Body of pancreas (tissue), 4 donors: ENCODE measurements around the gene ALDH3A1. TPM values are rescaled to one million over a fixed set of nuclear protein-coding genes. Genes with fewer than 3 reads are reported as not detected.

Experiments
- ATAC-seq: fragments of 150-250 bp; one replicate; pipeline ENCODE4 v1.9.1; 2016
- DNase-seq, 4 donors: peaks; one replicate each; pipeline ENCODE4 v3.0.0-alpha.2; 2019
- H3K27ac ChIP-seq, 4 donors: fragments of 200-600 bp; sonication (generic); 1 replicate in 3 of 4; 2 replicates in 1 of 4; pipeline versions ENCODE4 v1.5.1 to v1.6.1; 2016 to 2019; ENCODE audit warnings: mild to moderate bottlenecking in 1 of 4, mixed read lengths in 1 of 4, moderate library complexity in 1 of 4
- H3K27me3 ChIP-seq, 2 donors: fragments of 200-600 bp; sonication (generic); one replicate each; pipeline ENCODE4 v1.6.0; 2016; ENCODE audit warnings: mild to moderate bottlenecking in 1 of 2
- H3K36me3 ChIP-seq, 2 donors: fragments of 200-600 bp; sonication (generic); replicated peaks in 1 of 2; 2 replicates each; pipeline ENCODE4 v1.5.1; 2016; ENCODE audit warnings: low read depth in 2 of 2; ENCODE audit not compliant: insufficient read depth in 1 of 2
- H3K4me1 ChIP-seq: fragments of 200-600 bp; sonication (generic); one replicate; pipeline ENCODE4 v1.6.0; 2016
- H3K4me3 ChIP-seq, 2 donors: fragments of 200-600 bp; sonication (generic); 1 replicate in 1 of 2; 2 replicates in 1 of 2; pipeline ENCODE4 v1.5.1; 2016 to 2019
- H3K9me3 ChIP-seq, 3 donors: fragments of 200-600 bp; sonication (generic); 1 replicate in 2 of 3; 2 replicates in 1 of 3; pipeline ENCODE4 v1.5.1; 2016
- POLR2A ChIP-seq, 3 donors: fragments of 450-650 bp; IDR thresholded peaks; one replicate each; pipeline ENCODE4 v1.6.1; 2016; ENCODE audit warnings: antibody characterized with exemption in 3 of 3, mild to moderate bottlenecking in 2 of 3
- WGBS, 2 donors: methylation state at CpG; one replicate each; pipeline ENCODE4 v1.1.5; 2017; 5-methylcytosine and 5-hydroxymethylcytosine counted together
- intact Hi-C: fragments of 100-400 bp; cut with DNase I; formaldehyde crosslinking; loops from one replicate; pipeline ENCODE4 v1.15.1; 2023
- total RNA-seq, 2 donors: library from RNA; depleted of rRNA; stranded (reverse); fragments of >200 nt; gene quantifications; one replicate each; pipeline ENCODE4 v1.1.0, GENCODE V29; 2016
- TF ChIP-seq, protein P1 (sequence below), 7 experiments: fragments of 450-650 bp in 4 of 7; fragments of 200-600 bp in 3 of 7; sonication (generic) in 3 of 7; IDR thresholded peaks; one replicate each; pipeline ENCODE4 v1.5.1; 2016 to 2019; ENCODE audit warnings: antibody characterized with exemption in 7 of 7

The ALDH3A1 gene
- total RNA-seq, 2 donors from 2014 or later: 0.33 to 1.8 TPM

GRCh38 chr17:19752216-19753050 is 4.3 kb upstream of the ALDH3A1 start:
- intact Hi-C loops: no loop called here
- ATAC-seq: no peak
- Histone ChIP-seq H3K27me3 (no peaks in the 10 kb centered on the region), H3K27ac (no peak overlapping the region), H3K9me3 (no peaks in the 10 kb centered on the region), H3K4me3 (no peak overlapping the region), H3K36me3 (no peaks in the 10 kb centered on the region), H3K4me1 (peaks cover 10% of the 10 kb centered on the region)
- TF ChIP-seq POLR2A (IDR thresholded peaks at IDR 0.05): no peak
- TF ChIP-seq, protein P1, sequence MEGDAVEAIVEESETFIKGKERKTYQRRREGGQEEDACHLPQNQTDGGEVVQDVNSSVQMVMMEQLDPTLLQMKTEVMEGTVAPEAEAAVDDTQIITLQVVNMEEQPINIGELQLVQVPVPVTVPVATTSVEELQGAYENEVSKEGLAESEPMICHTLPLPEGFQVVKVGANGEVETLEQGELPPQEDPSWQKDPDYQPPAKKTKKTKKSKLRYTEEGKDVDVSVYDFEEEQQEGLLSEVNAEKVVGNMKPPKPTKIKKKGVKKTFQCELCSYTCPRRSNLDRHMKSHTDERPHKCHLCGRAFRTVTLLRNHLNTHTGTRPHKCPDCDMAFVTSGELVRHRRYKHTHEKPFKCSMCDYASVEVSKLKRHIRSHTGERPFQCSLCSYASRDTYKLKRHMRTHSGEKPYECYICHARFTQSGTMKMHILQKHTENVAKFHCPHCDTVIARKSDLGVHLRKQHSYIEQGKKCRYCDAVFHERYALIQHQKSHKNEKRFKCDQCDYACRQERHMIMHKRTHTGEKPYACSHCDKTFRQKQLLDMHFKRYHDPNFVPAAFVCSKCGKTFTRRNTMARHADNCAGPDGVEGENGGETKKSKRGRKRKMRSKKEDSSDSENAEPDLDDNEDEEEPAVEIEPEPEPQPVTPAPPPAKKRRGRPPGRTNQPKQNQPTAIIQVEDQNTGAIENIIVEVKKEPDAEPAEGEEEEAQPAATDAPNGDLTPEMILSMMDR (IDR thresholded peaks at IDR 0.05): no peak
- DNase-seq: no peak
- WGBS, 2 donors: 82 to 87% methylated on average over 8 to 15 of the region's 15 CpGs

DNA sequence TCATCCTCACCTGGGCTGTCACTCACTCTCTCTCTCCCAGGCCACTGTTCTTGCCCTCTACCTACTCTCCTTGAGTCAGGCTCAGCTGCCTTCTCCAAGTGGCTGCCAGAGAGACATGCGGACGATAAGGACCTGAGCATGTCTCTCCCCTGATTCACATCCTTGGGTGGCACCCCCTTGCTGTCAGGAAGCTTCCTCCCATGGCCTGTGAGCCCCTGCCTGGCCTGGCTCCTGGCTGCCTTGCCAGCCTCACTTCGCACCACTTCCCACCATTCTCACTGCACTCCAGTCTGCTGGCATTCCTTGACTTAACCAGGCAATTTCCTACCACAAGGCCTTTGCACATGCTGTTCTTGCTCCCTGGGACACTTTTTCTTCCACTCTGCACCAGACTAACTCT is 2.7 kb upstream of the ALDH3A1 start:
- Histone ChIP-seq H3K36me3 (no peaks in the 10 kb centered on the region), H3K9me3 (no peaks in the 10 kb centered on the region), H3K4me1 (peaks cover 10% of the 10 kb centered on the region), H3K27me3 (no peaks in the 10 kb centered on the region), H3K27ac (no peak overlapping the region), H3K4me3 (no peak overlapping the region)
- ATAC-seq (no peak), DNase-seq (no peak)
- intact Hi-C loops: no loop called here
- WGBS, 2 donors: 90 to 95% methylated on average over 3 of the region's 3 CpGs
- TF ChIP-seq POLR2A (IDR thresholded peaks at IDR 0.05): no peak
- TF ChIP-seq, protein P1 (IDR thresholded peaks at IDR 0.05): no peak

DNA sequence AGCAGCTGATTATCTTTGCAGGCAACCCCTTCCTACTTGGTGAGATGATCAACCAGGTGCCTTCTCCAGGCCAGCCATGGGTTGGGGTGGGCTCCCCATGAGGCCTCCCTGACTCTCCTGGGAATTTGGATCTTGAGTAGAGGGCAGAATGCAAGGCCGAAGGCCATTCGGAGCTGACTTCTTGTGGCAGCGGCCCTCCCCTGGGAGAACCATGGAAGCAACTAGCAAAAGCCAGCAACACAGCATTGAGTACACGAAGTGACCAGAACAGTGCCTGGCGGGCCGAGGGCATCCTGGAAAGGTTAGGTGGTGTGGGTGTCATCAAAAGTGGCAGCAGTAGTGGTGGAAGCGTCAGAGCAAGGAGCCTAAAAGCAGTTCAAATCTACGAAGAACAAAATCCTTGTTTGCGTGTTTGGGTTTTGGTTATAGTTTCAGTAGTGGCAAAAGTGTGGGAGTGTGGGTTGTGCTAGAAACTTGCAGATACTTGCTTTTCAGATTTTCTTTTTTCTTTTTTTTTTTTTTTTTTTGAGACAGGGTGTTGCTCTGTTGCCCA is 2.0 kb upstream of the ALDH3A1 start:
- ATAC-seq: no peak
- TF ChIP-seq, protein P1 (IDR thresholded peaks at IDR 0.05): no peak
- no peak for TF ChIP-seq POLR2A (IDR thresholded peaks at IDR 0.05)
- H3K9me3 ChIP-seq: no peaks in the 10 kb centered on the region
- H3K4me3 ChIP-seq: no peak overlapping the region
- WGBS, 2 donors: 85 to 90% methylated on average over 9 of the region's 9 CpGs
- peaks cover 12% of the 10 kb centered on the region for H3K4me1 ChIP-seq
- intact Hi-C loops: no loop called here
- DNase-seq: no peak
- no peaks in the 10 kb centered on the region for H3K36me3 ChIP-seq
- H3K27ac ChIP-seq: no peak overlapping the region
- no peaks in the 10 kb centered on the region for H3K27me3 ChIP-seq

GRCh38 chr17:19748807-19749193 is 702 bp upstream of the ALDH3A1 start:
- no peak for DNase-seq
- Histone ChIP-seq H3K4me3 (no peak overlapping the region), H3K9me3 (no peaks in the 10 kb centered on the region), H3K4me1 (peaks cover 19% of the 10 kb centered on the region), H3K36me3 (no peaks in the 10 kb centered on the region), H3K27ac (no peak overlapping the region), H3K27me3 (no peaks in the 10 kb centered on the region)
- no peak for ATAC-seq
- intact Hi-C loops: no loop called here
- TF ChIP-seq, protein P1 (IDR thresholded peaks at IDR 0.05): no peak
- TF ChIP-seq POLR2A (IDR thresholded peaks at IDR 0.05): no peak
- 72 to 83% methylated on average over 11 to 13 of the region's 13 CpGs for WGBS, 2 donors
